PC-9 (cell line): ENCODE measurements around the gene TMEM221. TPM values are rescaled to one million over a fixed set of nuclear protein-coding genes. Genes with fewer than 3 reads are reported as not detected.

Experiments used
- BruUV-seq: library from RNA; stranded (reverse); fragments of 400-500 nt; replicated peaks from 2 replicates; lab custom pipeline; 2021; lab: Mats Ljungman, UMichigan
- CTCF ChIA-PET: fragments of 300-600 bp; sonication (Branson Sonifier 250); formaldehyde crosslinking; loops from one replicate; lab custom pipeline; 2022; ENCODE audit warnings: antibody characterized with exemption; lab: Charles Lee
- POLR2A ChIA-PET: fragments of 300-600 bp; sonication (Branson Sonifier 250); formaldehyde crosslinking; loops from one replicate; lab custom pipeline; 2022; ENCODE audit warnings: antibody characterized with exemption; ENCODE audit not compliant: unreplicated experiment; lab: Charles Lee
- DNase-seq, 2 experiments: peaks; one replicate each; pipeline versions ENCODE4 v3.0.0 to v3.0.0-alpha.2; 2015 to 2022; ENCODE audit warnings: mixed read lengths in 1 of 2
- H2AFZ ChIP-seq: fragments of 200-600 bp; sonication (generic); 2 replicates; pipeline ENCODE4 v1.8.1; 2017; ENCODE audit warnings: antibody characterized with exemption
- H3F3A ChIP-seq: fragments of 200-600 bp; sonication (generic); 2 replicates; pipeline ENCODE4 v1.8.1; 2017; ENCODE audit warnings: antibody characterized with exemption, mild to moderate bottlenecking, low read depth; ENCODE audit not compliant: insufficient read depth
- H3K27ac ChIP-seq: fragments of 200-600 bp; sonication (generic); 2 replicates; pipeline ENCODE4 v1.6.1; 2016; ENCODE audit warnings: mixed run types
- H3K27me3 ChIP-seq: fragments of 200-600 bp; sonication (generic); 2 replicates; pipeline ENCODE4 v1.6.1; 2016; ENCODE audit warnings: low read depth, mixed run types; ENCODE audit not compliant: insufficient read depth
- H3K36me3 ChIP-seq: fragments of 200-600 bp; sonication (generic); 2 replicates; pipeline ENCODE4 v1.6.1; 2016; ENCODE audit warnings: low read depth, mixed run types
- H3K4me1 ChIP-seq: fragments of 200-600 bp; sonication (generic); replicated peaks from 2 replicates; pipeline ENCODE4 v1.6.1; 2016; ENCODE audit warnings: mixed run types; ENCODE audit not compliant: insufficient read depth
- H3K4me2 ChIP-seq: fragments of 200-600 bp; sonication (generic); 2 replicates; pipeline ENCODE4 v1.6.1; 2017; ENCODE audit warnings: mixed run types
- H3K4me3 ChIP-seq: fragments of 200-600 bp; sonication (generic); 2 replicates; pipeline ENCODE4 v1.6.1; 2016; ENCODE audit warnings: mixed run types
- H3K79me2 ChIP-seq: fragments of 200-600 bp; sonication (generic); 2 replicates; pipeline ENCODE4 v1.6.1; 2017; ENCODE audit warnings: low read depth, mixed run types
- H3K9me2 ChIP-seq: fragments of 200-600 bp; sonication (generic); 2 replicates; pipeline ENCODE4 v1.8.1; 2017; ENCODE audit warnings: mild to moderate bottlenecking; ENCODE audit not compliant: insufficient read depth
- H3K9me3 ChIP-seq: fragments of 200-600 bp; sonication (generic); 2 replicates; pipeline ENCODE4 v1.8.1; 2016; ENCODE audit warnings: low read depth; ENCODE audit not compliant: insufficient read depth
- H4K20me1 ChIP-seq: fragments of 200-600 bp; sonication (generic); 2 replicates; pipeline ENCODE4 v1.8.1; 2017; ENCODE audit not compliant: insufficient read depth
- CTCF ChIP-seq: fragments of 200-600 bp; sonication (generic); conservative IDR thresholded peaks from 2 replicates; pipeline ENCODE4 v1.6.1; 2017; ENCODE audit warnings: mixed run types, antibody characterized with exemption, mild to moderate bottlenecking, moderate library complexity
- EZH2 ChIP-seq: fragments of 200-600 bp; sonication (generic); IDR thresholded peaks from 2 replicates; pipeline ENCODE4 v1.8.0; 2017; ENCODE audit warnings: antibody characterized with exemption, low read depth
- intact Hi-C: fragments of 100-400 bp; cut with micrococcal nuclease; formaldehyde crosslinking; loops from one replicate; pipeline ENCODE4 v1.10.0; 2022; ENCODE audit not compliant: unreplicated experiment
- total RNA-seq: library from RNA; stranded (reverse); gene quantifications from 2 replicates; pipeline ENCODE4 v1.2.3, GENCODE V29; 2021

Gene TMEM221
- total RNA-seq, 1 experiment from 2014 or later = 2.0 TPM

GRCh38 chr19:17411801-17412200 lies 36.7 kb downstream of the TMEM221 start:
- POLR2A ChIA-PET = interaction anchor here (0.6 kb wide), 2 partner anchors 17 to 105 kb away, joined by 5 to 21 read pairs; no protein-coding TSS in a partner anchor
- intact Hi-C loops = no loop called here
- Histone ChIP-seq H2AFZ (no peak overlapping the region), H3K9me2 (no peaks in the 10 kb centered on the region), H3K4me1 (no peaks in the 10 kb centered on the region; the same call in 1 of the 2 replicates), H3K4me3 (no peak overlapping the region), H3K27ac (no peak overlapping the region), H3K79me2 (no peaks in the 10 kb centered on the region), H3F3A (peaks cover 5% of the 10 kb centered on the region; the same call in 1 of the 2 replicates), H3K9me3 (no peaks in the 10 kb centered on the region), H3K4me2 (no peak overlapping the region), H3K27me3 (no peaks in the 10 kb centered on the region), H3K36me3 (no peaks in the 10 kb centered on the region), H4K20me1 (no peaks in the 10 kb centered on the region)
- no peak for DNase-seq
- CTCF ChIA-PET = interaction anchor here (0.7 kb wide), 1 partner anchor 749 kb away, joined by 4 read pairs; no protein-coding TSS in a partner anchor
- no TSS peak for BruUV-seq
- TF ChIP-seq CTCF = no peak
- TF ChIP-seq EZH2 = no peak

- H3K27me3 ChIP-seq = no peaks in the 10 kb centered on the region
- H2AFZ ChIP-seq = no peak overlapping the region
- ChIA-PET CTCF (interaction anchor here (0.6 kb wide), 1 partner anchor 18 kb away, joined by 3 read pairs; no protein-coding TSS in a partner anchor), POLR2A (no interaction called here)
- H3K79me2 ChIP-seq = no peaks in the 10 kb centered on the region
- no peaks in the 10 kb centered on the region for H3K9me3 ChIP-seq
- no peaks in the 10 kb centered on the region; the same call in none of the 2 replicates for H3K4me1 ChIP-seq
- H3K4me2 ChIP-seq = no peak overlapping the region
- no TSS peak for BruUV-seq
- TF ChIP-seq CTCF = no peak
- TF ChIP-seq EZH2 = no peak
- no peaks in the 10 kb centered on the region for H4K20me1 ChIP-seq
- no peak overlapping the region for H3K4me3 ChIP-seq
- peaks cover 5% of the 10 kb centered on the region; the same call in 1 of the 2 replicates for H3F3A ChIP-seq
- no peak overlapping the region for H3K27ac ChIP-seq
- no peaks in the 10 kb centered on the region for H3K36me3 ChIP-seq
- no peak for DNase-seq
- no peaks in the 10 kb centered on the region for H3K9me2 ChIP-seq
- intact Hi-C loops = no loop called here
These were observed 38.5 kb downstream of the TMEM221 start for GRCh38 chr19:17409990-17410389.

GRCh38 chr19:17406887-17407196 lies 41.6 kb downstream of the TMEM221 start:
- POLR2A ChIA-PET = no interaction called here
- Histone ChIP-seq H3K4me1 (no peaks in the 10 kb centered on the region; the same call in none of the 2 replicates), H3K36me3 (no peaks in the 10 kb centered on the region), H3K9me2 (no peaks in the 10 kb centered on the region), H3F3A (peaks cover 5% of the 10 kb centered on the region; the same call in 1 of the 2 replicates), H3K4me3 (no peak overlapping the region), H3K79me2 (no peaks in the 10 kb centered on the region), H3K4me2 (0 out of 2 replicates have a peak overlapping the region, but pooled peaks have one; percentile 2), H3K27me3 (no peaks in the 10 kb centered on the region), H2AFZ (no peak overlapping the region), H4K20me1 (no peaks in the 10 kb centered on the region), H3K27ac (no peak overlapping the region), H3K9me3 (no peaks in the 10 kb centered on the region)
- BruUV-seq = no TSS peak
- DNase-seq = no peak
- intact Hi-C loops = no loop called here
- CTCF ChIA-PET = no interaction called here
- no peak for TF ChIP-seq CTCF
- no peak for TF ChIP-seq EZH2
